Measurements from ENCODE around the gene IGSF21.

GRCh38 chr1:18090636-18091035 is 17.0 kb upstream of the IGSF21 start:
- TF ChIP-seq, protein P1, sequence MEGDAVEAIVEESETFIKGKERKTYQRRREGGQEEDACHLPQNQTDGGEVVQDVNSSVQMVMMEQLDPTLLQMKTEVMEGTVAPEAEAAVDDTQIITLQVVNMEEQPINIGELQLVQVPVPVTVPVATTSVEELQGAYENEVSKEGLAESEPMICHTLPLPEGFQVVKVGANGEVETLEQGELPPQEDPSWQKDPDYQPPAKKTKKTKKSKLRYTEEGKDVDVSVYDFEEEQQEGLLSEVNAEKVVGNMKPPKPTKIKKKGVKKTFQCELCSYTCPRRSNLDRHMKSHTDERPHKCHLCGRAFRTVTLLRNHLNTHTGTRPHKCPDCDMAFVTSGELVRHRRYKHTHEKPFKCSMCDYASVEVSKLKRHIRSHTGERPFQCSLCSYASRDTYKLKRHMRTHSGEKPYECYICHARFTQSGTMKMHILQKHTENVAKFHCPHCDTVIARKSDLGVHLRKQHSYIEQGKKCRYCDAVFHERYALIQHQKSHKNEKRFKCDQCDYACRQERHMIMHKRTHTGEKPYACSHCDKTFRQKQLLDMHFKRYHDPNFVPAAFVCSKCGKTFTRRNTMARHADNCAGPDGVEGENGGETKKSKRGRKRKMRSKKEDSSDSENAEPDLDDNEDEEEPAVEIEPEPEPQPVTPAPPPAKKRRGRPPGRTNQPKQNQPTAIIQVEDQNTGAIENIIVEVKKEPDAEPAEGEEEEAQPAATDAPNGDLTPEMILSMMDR (IDR thresholded peaks at IDR 0.05; ENCODE audit: low read depth, low read length) = no peak
- no peak for TF ChIP-seq EZH2phosphoT487 (IDR thresholded peaks at IDR 0.05; ENCODE audit: low read depth)

Measured in OCI-LY3 (cell line).